Loucy (cell line): ENCODE data around the gene KIR3DL1.
"Not testable (repeated sequence)": the region's sequence is repeated elsewhere in the genome, so short reads cannot be mapped to it uniquely, and the experiment has no call there.

Experiments
- H2AFZ ChIP-seq: fragments of 200-600 bp; sonication (generic); 2 replicates; pipeline ENCODE4 v1.6.0; 2016; ENCODE audit warnings: antibody characterized with exemption, mild to moderate bottlenecking, low read length, moderate library complexity
- H3F3A ChIP-seq: fragments of 200-600 bp; 2 replicates; pipeline ENCODE4 v1.6.0; 2016; ENCODE audit warnings: antibody characterized with exemption, low read depth, mild to moderate bottlenecking
- H3K27me3 ChIP-seq: fragments of 200-600 bp; sonication (generic); 2 replicates; pipeline ENCODE4 v1.6.1; 2014; ENCODE audit warnings: low read length, mild to moderate bottlenecking; ENCODE audit not compliant: insufficient read depth, poor library complexity, severe bottlenecking
- H3K36me3 ChIP-seq: fragments of 200-600 bp; sonication (generic); 2 replicates; pipeline ENCODE4 v1.6.1; 2016; ENCODE audit warnings: low read length; ENCODE audit not compliant: insufficient read depth
- H3K4me1 ChIP-seq: fragments of 200-600 bp; sonication (generic); 2 replicates; pipeline ENCODE4 v1.5.1; 2014; ENCODE audit warnings: low read length, mild to moderate bottlenecking; ENCODE audit not compliant: insufficient read depth, poor library complexity, severe bottlenecking
- H3K4me2 ChIP-seq: fragments of 200-600 bp; sonication (generic); 2 replicates; pipeline ENCODE4 v1.6.0; 2014; ENCODE audit warnings: antibody characterized with exemption, low read length, low read depth, mild to moderate bottlenecking; ENCODE audit not compliant: poor library complexity, severe bottlenecking
- H3K4me3 ChIP-seq: fragments of 200-600 bp; sonication (generic); 2 replicates; pipeline ENCODE4 v1.5.1; 2014; ENCODE audit warnings: low read length, mild to moderate bottlenecking, mixed read lengths; ENCODE audit not compliant: poor library complexity, severe bottlenecking
- H3K79me2 ChIP-seq: fragments of 200-600 bp; sonication (generic); 2 replicates; pipeline ENCODE4 v1.6.1; 2014; ENCODE audit warnings: low read length; ENCODE audit not compliant: insufficient read depth
- H3K9ac ChIP-seq: fragments of 200-600 bp; sonication (generic); 2 replicates; pipeline ENCODE4 v1.6.0; 2014; ENCODE audit warnings: mild to moderate bottlenecking, low read depth, low read length, moderate library complexity; ENCODE audit not compliant: poor library complexity, severe bottlenecking
- H3K9me2 ChIP-seq: fragments of 200-600 bp; sonication (generic); replicated peaks from 2 replicates; pipeline ENCODE4 v1.6.1; 2016; ENCODE audit warnings: low read depth, low read length, mixed read lengths
- H3K9me3 ChIP-seq: fragments of 200-600 bp; sonication (generic); 2 replicates; pipeline ENCODE4 v1.6.1; 2014; ENCODE audit warnings: mild to moderate bottlenecking, antibody characterized with exemption, low read length, low read depth; ENCODE audit not compliant: insufficient read depth
- H4K20me1 ChIP-seq: fragments of 200-600 bp; sonication (generic); 2 replicates; pipeline ENCODE4 v1.6.0; 2014; ENCODE audit warnings: antibody characterized with exemption, low read length, mild to moderate bottlenecking; ENCODE audit not compliant: insufficient read depth, poor library complexity, severe bottlenecking

KIR3DL1 gene

GRCh38 chr19:54777851-54778250, 38.4 kb upstream of the KIR3DL1 start:
- not testable (repeated sequence) for H4K20me1 ChIP-seq, H3K4me3 ChIP-seq, H3K4me1 ChIP-seq, H3K79me2 ChIP-seq, H2AFZ ChIP-seq, H3F3A ChIP-seq, H3K27me3 ChIP-seq, H3K4me2 ChIP-seq, H3K9me2 ChIP-seq, H3K9ac ChIP-seq, H3K9me3 ChIP-seq, H3K36me3 ChIP-seq

GRCh38 chr19:54778896-54779295, 37.4 kb upstream of the KIR3DL1 start:
- H3K9ac ChIP-seq, H3K27me3 ChIP-seq, H3K4me2 ChIP-seq, H3K4me3 ChIP-seq, H2AFZ ChIP-seq, H3K4me1 ChIP-seq, H3F3A ChIP-seq, H3K9me3 ChIP-seq, H3K36me3 ChIP-seq, H4K20me1 ChIP-seq, H3K79me2 ChIP-seq, H3K9me2 ChIP-seq: not testable (repeated sequence)

GRCh38 chr19:54782916-54783315, 33.4 kb upstream of the KIR3DL1 start:
- H3K79me2 ChIP-seq, H3K4me2 ChIP-seq, H3K36me3 ChIP-seq, H3K4me1 ChIP-seq, H3K9me3 ChIP-seq, H3K27me3 ChIP-seq, H3K4me3 ChIP-seq, H3F3A ChIP-seq, H4K20me1 ChIP-seq, H3K9me2 ChIP-seq, H3K9ac ChIP-seq, H2AFZ ChIP-seq: not testable (repeated sequence)

GRCh38 chr19:54786091-54786723, 30.1 kb upstream of the KIR3DL1 start:
- H3K9me3 ChIP-seq, H3K27me3 ChIP-seq, H3K4me2 ChIP-seq: not testable (repeated sequence)

GRCh38 chr19:54788154-54788553, 28.1 kb upstream of the KIR3DL1 start:
- not testable (repeated sequence) for H3K27me3 ChIP-seq, H3F3A ChIP-seq, H3K9me3 ChIP-seq, H3K4me1 ChIP-seq, H3K79me2 ChIP-seq, H3K36me3 ChIP-seq, H3K9me2 ChIP-seq, H4K20me1 ChIP-seq, H3K4me2 ChIP-seq, H3K9ac ChIP-seq, H3K4me3 ChIP-seq, H2AFZ ChIP-seq

More at GRCh38 chr19:54786091-54786723, 30.1 kb upstream of the KIR3DL1 start:
- H3K9me2 ChIP-seq, H2AFZ ChIP-seq, H3K36me3 ChIP-seq, H3K79me2 ChIP-seq, H3F3A ChIP-seq, H3K4me1 ChIP-seq, H4K20me1 ChIP-seq, H3K4me3 ChIP-seq, H3K9ac ChIP-seq: not testable (repeated sequence)
